Heart right ventricle (tissue), 16 donors: ENCODE results near the gene PSMA6. TPM values are rescaled to one million over a fixed set of nuclear protein-coding genes. Genes with fewer than 3 reads are reported as not detected.

Experiments
- ATAC-seq, 8 donors: fragments of 200-7000 bp; cut with Tn5 transposase; one replicate each; pipeline ENCODE4 v1.9.1; 2020; ENCODE audit warnings: mild to moderate bottlenecking in 8 of 8, moderate library complexity in 8 of 8, moderate number of reproducible peaks in 1 of 8
- DNase-seq, 2 donors: peaks; one replicate each; pipeline ENCODE4 v3.0.0-alpha.2; 2020
- H3K27ac ChIP-seq, 10 donors: fragments of 200-600 bp; sonication (generic) in 2 of 10; one replicate each; pipeline versions ENCODE4 v1.5.0 to v1.8.0; 2020 to 2022; ENCODE audit warnings: mild to moderate bottlenecking in 3 of 10
- H3K27me3 ChIP-seq, 7 donors: fragments of 200-600 bp; one replicate each; pipeline ENCODE4 v1.8.0; 2021 to 2022; ENCODE audit warnings: mild to moderate bottlenecking in 2 of 7
- H3K36me3 ChIP-seq, 9 donors: fragments of 200-600 bp; sonication (generic) in 1 of 9; one replicate each; pipeline versions ENCODE4 v1.5.0 to v1.8.0; 2020 to 2022; ENCODE audit warnings: mild to moderate bottlenecking in 2 of 9
- H3K4me1 ChIP-seq, 9 donors: fragments of 200-600 bp; sonication (generic) in 1 of 9; one replicate each; pipeline versions ENCODE4 v1.5.0 to v1.8.0; 2020 to 2022; ENCODE audit warnings: mild to moderate bottlenecking in 4 of 9
- H3K4me3 ChIP-seq, 10 donors: fragments of 200-600 bp; sonication (generic) in 2 of 10; one replicate each; pipeline versions ENCODE4 v1.5.0 to v1.8.0; 2020 to 2022; ENCODE audit warnings: mild to moderate bottlenecking in 7 of 10, moderate library complexity in 2 of 10
- H3K9me3 ChIP-seq, 11 donors: fragments of 200-600 bp in 10 of 11; sonication (generic) in 2 of 11; one replicate each; pipeline versions ENCODE4 v1.5.0 to v1.8.0; 2013 to 2022; ENCODE audit warnings: mild to moderate bottlenecking in 2 of 11, control low read depth in 1 of 11, moderate library complexity in 1 of 11
- WGBS, 2 donors: extraction: QIAGEN DNeasy Blood & Tissue Kit; methylation state at CpG; one replicate each; pipeline ENCODE4 v1.1.7; 2013; ENCODE audit warnings: inconsistent platforms in 1 of 2; 5-methylcytosine and 5-hydroxymethylcytosine counted together
- intact Hi-C, 10 donors: fragments of 100-400 bp; cut with DNase I; formaldehyde crosslinking; loops; one replicate each; pipeline versions ENCODE4 v1.11.1 to v1.14.2; 2022
- polyA plus RNA-seq, 2 donors: library from polyadenylated mRNA; stranded (reverse); fragments of 200-250 nt; gene quantifications; one replicate each; pipeline ENCODE4 v1.2.3, GENCODE V29; 2013
- total RNA-seq, 10 donors: library from RNA; stranded (reverse); fragmentation: NEBNext Ultra II Directional in 3 of 10; extraction: Animal tissue kit (Norgen Biotek cat#: 25700) in 3 of 10; gene quantifications; one replicate each; pipeline versions ENCODE4 v1.2.1 to v1.2.4, GENCODE V29; 2021 to 2023
- TF ChIP-seq, protein P1 (sequence below), 9 donors: fragments of 200-600 bp; sonication (generic) in 2 of 9; IDR thresholded peaks; one replicate each; pipeline versions ENCODE4 v1.5.0 to v1.8.0; 2021 to 2022; ENCODE audit warnings: antibody characterized with exemption in 9 of 9, mild to moderate bottlenecking in 5 of 9, moderate library complexity in 1 of 9
- donor health status: Arrhythmogenic right ventricular cardiomyopathy.
- donor health status: ischemic (EF 13 %, LVEDD 7.1; RV severe dilation, severe dysfunction).
- donor health status: healthy with polysubstance abuse.
- donor health status: DM: no; HTN: yes; CAD: no.
- donor health status: DM: no; HTN: no; CAD: no.
- donor health status: ischemic (EF 25% LVEDD 6.9; RV normal size, moderate dysfunction).
- donor health status: ischemic (EF 25% LVEDD 5.7; RV mildly dilated, moderate dysfunction).
- donor health status: healthy.
- donor health status: DM: yes; HTN: yes; CAD: no.
- donor health status: Ischemic cardiomyopathy.
- donor health status: ischemic (EF 35%, LVEDD 5.7; RV mildly dilated, moderate dysfunction).
- donor health status: nonischemic (EF 11% LVEDD 7.7; RV severe dilation, severe dysfunction).
- donor health status: DM: yes; HTN: yes; CAD: no.
- donor health status: PGD.
- donor health status: ischemic (EF 29% LVEDD 5.4; RV normal size, mild dysfunction).
- donor health status: nonischemic (EF 23%, LVEDD 6.1; RV moderate dilation, normal function).

The PSMA6 gene
- total and polyA plus RNA-seq, 12 donors, result 92.3 to 233 (median 166) TPM

- Histone ChIP-seq H3K27me3 (no peaks in the 10 kb centered on the region), H3K9me3 (no peaks in the 10 kb centered on the region), H3K4me1 (peaks cover 4 to 88% (median 57%) of the 10 kb centered on the region in 9 donors), H3K27ac (peak overlapping the region in 2 of 10 donors; percentile 15 to 43), H3K4me3 (no peak overlapping the region), H3K36me3 (peaks cover 0 to 10% (median 0%) of the 10 kb centered on the region in 9 donors)
- no peak for DNase-seq
- WGBS, 2 donors, result 90 to 100% methylated on average over 1 of the region's 1 CpG
- ATAC-seq, result no peak
- TF ChIP-seq, protein P1, sequence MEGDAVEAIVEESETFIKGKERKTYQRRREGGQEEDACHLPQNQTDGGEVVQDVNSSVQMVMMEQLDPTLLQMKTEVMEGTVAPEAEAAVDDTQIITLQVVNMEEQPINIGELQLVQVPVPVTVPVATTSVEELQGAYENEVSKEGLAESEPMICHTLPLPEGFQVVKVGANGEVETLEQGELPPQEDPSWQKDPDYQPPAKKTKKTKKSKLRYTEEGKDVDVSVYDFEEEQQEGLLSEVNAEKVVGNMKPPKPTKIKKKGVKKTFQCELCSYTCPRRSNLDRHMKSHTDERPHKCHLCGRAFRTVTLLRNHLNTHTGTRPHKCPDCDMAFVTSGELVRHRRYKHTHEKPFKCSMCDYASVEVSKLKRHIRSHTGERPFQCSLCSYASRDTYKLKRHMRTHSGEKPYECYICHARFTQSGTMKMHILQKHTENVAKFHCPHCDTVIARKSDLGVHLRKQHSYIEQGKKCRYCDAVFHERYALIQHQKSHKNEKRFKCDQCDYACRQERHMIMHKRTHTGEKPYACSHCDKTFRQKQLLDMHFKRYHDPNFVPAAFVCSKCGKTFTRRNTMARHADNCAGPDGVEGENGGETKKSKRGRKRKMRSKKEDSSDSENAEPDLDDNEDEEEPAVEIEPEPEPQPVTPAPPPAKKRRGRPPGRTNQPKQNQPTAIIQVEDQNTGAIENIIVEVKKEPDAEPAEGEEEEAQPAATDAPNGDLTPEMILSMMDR (IDR thresholded peaks at IDR 0.05), result no peak
- intact Hi-C loops, result loop anchor here in 1 of 10 donors (5.0 kb wide), 1 partner anchor 36 kb away; no protein-coding TSS in a partner anchor
Observed at GRCh38 chr14:35295845-35296161, 3.6 kb downstream of the PSMA6 start.

DNA sequence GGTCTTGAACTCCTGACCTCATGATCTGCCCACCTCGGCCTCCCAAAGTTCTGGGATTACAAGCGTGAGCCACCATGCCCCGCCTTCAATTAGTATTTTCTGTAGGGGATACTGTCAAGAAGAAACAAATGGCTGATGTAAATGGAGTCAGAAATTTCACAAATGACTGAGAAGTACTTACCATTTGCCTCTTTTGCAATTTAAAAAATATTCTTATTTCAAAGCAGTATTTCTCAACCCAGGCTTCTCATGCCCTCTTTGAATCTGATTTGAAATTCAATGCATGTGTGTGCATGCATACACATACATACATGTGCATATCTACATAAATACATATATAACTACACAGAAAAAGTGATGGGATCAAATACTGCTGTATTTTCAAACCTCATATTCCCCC, 4.4 kb downstream of the PSMA6 start:
- DNase-seq (no peak), ATAC-seq (no peak)
- 85 to 86% methylated on average over 3 of the region's 3 CpGs for WGBS, 2 donors
- H3K27me3 ChIP-seq, result no peaks in the 10 kb centered on the region
- peaks cover 4 to 89% (median 64%) of the 10 kb centered on the region in 9 donors for H3K4me1 ChIP-seq
- TF ChIP-seq, protein P1 (IDR thresholded peaks at IDR 0.05), result no peak
- H3K36me3 ChIP-seq, result peaks cover 0 to 10% (median 0%) of the 10 kb centered on the region in 9 donors
- intact Hi-C loops, result loop anchor here in 1 of 10 donors (5.0 kb wide), 1 partner anchor 36 kb away; no protein-coding TSS in a partner anchor
- H3K27ac ChIP-seq, result peak overlapping the region in 1 of 10 donors; percentile 43
- H3K4me3 ChIP-seq, result no peak overlapping the region
- no peaks in the 10 kb centered on the region for H3K9me3 ChIP-seq

DNA sequence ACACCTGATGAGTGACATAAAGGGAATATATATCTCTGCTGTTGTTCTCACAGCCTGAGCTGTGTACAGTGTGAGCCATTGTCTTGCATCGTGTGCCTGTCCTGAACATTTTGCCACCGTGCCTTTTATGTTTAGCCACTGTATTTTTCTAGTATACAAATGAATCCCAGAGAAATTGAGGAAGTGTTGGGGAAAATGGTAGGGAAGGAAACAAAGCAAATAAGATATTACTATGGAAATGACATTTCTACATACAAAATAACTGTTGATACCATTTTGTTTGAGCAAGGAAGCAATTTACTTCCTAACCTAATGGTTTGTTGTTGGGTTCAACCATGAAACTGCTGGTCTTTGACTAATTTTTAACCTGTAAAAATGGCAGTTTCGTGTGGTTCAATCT, 5.5 kb downstream of the PSMA6 start:
- WGBS, 2 donors, result 88 to 89% methylated on average over 3 of the region's 3 CpGs
- Histone ChIP-seq H3K27me3 (no peaks in the 10 kb centered on the region), H3K9me3 (peaks cover 0 to 1% (median 0%) of the 10 kb centered on the region in 11 donors), H3K27ac (peak overlapping the region in 1 of 10 donors; percentile 51), H3K36me3 (peaks cover 0 to 10% (median 0%) of the 10 kb centered on the region in 9 donors), H3K4me1 (peaks cover 4 to 99% (median 72%) of the 10 kb centered on the region in 9 donors), H3K4me3 (no peak overlapping the region)
- DNase-seq (no peak), ATAC-seq (no peak)
- intact Hi-C loops, result loop anchor here in 1 of 10 donors (5.0 kb wide), 1 partner anchor 35 kb away; no protein-coding TSS in a partner anchor
- TF ChIP-seq, protein P1 (IDR thresholded peaks at IDR 0.05), result no peak

DNA sequence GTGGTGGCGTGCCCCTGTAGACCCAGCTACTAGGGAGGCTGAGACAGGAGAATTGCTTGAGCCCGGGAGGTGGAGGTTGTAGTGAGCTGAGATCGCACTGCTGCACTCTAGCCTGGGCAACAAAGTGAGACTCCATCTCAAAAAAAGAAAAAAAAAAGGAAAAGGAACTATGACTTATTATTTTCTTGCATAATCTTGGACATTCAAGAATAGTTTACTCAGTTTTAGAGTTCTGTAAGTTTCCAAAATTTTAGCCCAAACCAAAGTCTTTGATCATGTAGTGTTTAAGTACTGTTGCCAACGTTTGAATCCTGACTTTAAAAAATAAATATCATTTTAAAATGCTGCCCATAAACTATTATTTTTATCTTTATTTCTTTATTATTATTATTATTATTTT, 6.2 kb downstream of the PSMA6 start:
- no peaks in the 10 kb centered on the region for H3K27me3 ChIP-seq
- no peak overlapping the region for H3K4me3 ChIP-seq
- TF ChIP-seq, protein P1 (IDR thresholded peaks at IDR 0.05), result no peak
- ATAC-seq (no peak), DNase-seq (no peak)
- H3K36me3 ChIP-seq, result peaks cover 0 to 10% (median 0%) of the 10 kb centered on the region in 9 donors
- intact Hi-C loops, result loop anchor here in 1 of 10 donors (5.0 kb wide), 1 partner anchor 34 kb away; no protein-coding TSS in a partner anchor
- peak overlapping the region in 1 of 10 donors; percentile 51 for H3K27ac ChIP-seq
- WGBS, 2 donors, result 88 to 91% methylated on average over 4 of the region's 4 CpGs
- H3K4me1 ChIP-seq, result peaks cover 4 to 100% (median 67%) of the 10 kb centered on the region in 9 donors
- H3K9me3 ChIP-seq, result peaks cover 0 to 6% (median 0%) of the 10 kb centered on the region in 11 donors
